K562 (cell line): ENCODE data around the gene SERPINF2. TPM values are rescaled to one million over a fixed set of nuclear protein-coding genes. Genes with fewer than 3 reads are reported as not detected.
A peak's percentile ranks its signal among the peaks of the same experiment; 100 is the strongest.
"Not testable (repeated sequence)": the region's sequence is repeated elsewhere in the genome, so short reads cannot be mapped to it uniquely, and the experiment has no call there.

Experiments
- ATAC-seq: fragments of 200-7000 bp; cut with Tn5 transposase; 3 replicates; pipeline ENCODE4 v1.9.1; 2020; ENCODE audit warnings: moderate library complexity
- BruUV-seq: library from RNA; stranded (reverse); fragments of 400-500 nt; replicated peaks from 2 replicates; lab custom pipeline; 2021; lab: Mats Ljungman, UMichigan
- CTCF ChIA-PET: fragments of 300-600 bp; formaldehyde crosslinking; extraction: SDS; loops from one replicate; lab custom pipeline; 2021; ENCODE audit warnings: low intra/inter-chr PET ratio; lab: Yijun Ruan, JAX
- POLR2A ChIA-PET: fragments of 300-600, 350-650 bp; sonication (Branson Sonifier 250); formaldehyde crosslinking; extraction: SDS; loops from one replicate; lab custom pipeline; 2021; ENCODE audit warnings: antibody characterized with exemption, inconsistent platforms; lab: Yijun Ruan, JAX
- DNase-seq, 4 experiments: peaks; one replicate each; pipeline versions ENCODE4 v3.0.0 to v3.0.0-alpha.2; 2011 to 2018; ENCODE audit warnings: low spot score in 3 of 4, mixed read lengths in 3 of 4; ENCODE audit errors: extremely low read depth in 1 of 4
- FAIRE-seq: peaks from 2 replicates; lab custom pipeline; 2011; peaks lifted over from hg19 to GRCh38; lab: Jason Lieb, UNC
- H2AFZ ChIP-seq: 2 replicates; pipeline ENCODE4 v1.6.0; 2011; ENCODE audit warnings: low read depth, low read length, control low read depth, inconsistent platforms
- H3K27ac ChIP-seq: fragments of 200-600 bp; 3 replicates; pipeline ENCODE4 v1.8.0; 2011; ENCODE audit warnings: low read depth, mild to moderate bottlenecking, control low read depth, inconsistent platforms, low read length, moderate library complexity, mixed read lengths; ENCODE audit errors: extremely low read depth
- H3K27me3 ChIP-seq, 2 experiments: fragments of 300-600 bp in 1 of 2; 2 replicates in 1 of 2; 3 replicates in 1 of 2; pipeline versions ENCODE4 v1.6.0 to v1.8.0; 2011; ENCODE audit warnings: inconsistent platforms in 2 of 2, low read length in 2 of 2, mild to moderate bottlenecking in 1 of 2, mixed read lengths in 1 of 2, moderate library complexity in 1 of 2; ENCODE audit not compliant: control insufficient read depth in 2 of 2, insufficient read depth in 2 of 2
- H3K36me3 ChIP-seq: fragments of 300-600 bp; 3 replicates; pipeline ENCODE4 v1.8.0; 2011; ENCODE audit warnings: mild to moderate bottlenecking, low read length, inconsistent platforms; ENCODE audit not compliant: control insufficient read depth, insufficient read depth
- H3K4me1 ChIP-seq, 2 experiments: fragments of 200-600 bp in 1 of 2; replicated peaks in 1 of 2; 2 replicates in 1 of 2; 3 replicates in 1 of 2; pipeline versions ENCODE4 v1.5.1 to v1.8.0; 2011; ENCODE audit warnings: inconsistent platforms in 2 of 2, low read length in 2 of 2, mild to moderate bottlenecking in 1 of 2, mixed read lengths in 1 of 2, moderate library complexity in 1 of 2; ENCODE audit not compliant: control insufficient read depth in 2 of 2, insufficient read depth in 2 of 2
- H3K4me2 ChIP-seq: 2 replicates; pipeline ENCODE4 v1.6.1; 2011; ENCODE audit warnings: low read length, control low read depth, inconsistent platforms, mixed read lengths; ENCODE audit not compliant: insufficient read depth
- H3K4me3 ChIP-seq: fragments of 200-600 bp; sonication (generic), shearing (Covaris generic); 2 replicates; pipeline ENCODE4 v1.5.1; 2016; ENCODE audit warnings: control low read depth, inconsistent platforms
- H3K79me2 ChIP-seq: fragments of 200-600 bp; 3 replicates; pipeline ENCODE4 v1.8.0; 2011; ENCODE audit warnings: low read length, inconsistent platforms; ENCODE audit not compliant: control insufficient read depth, insufficient read depth
- H3K9ac ChIP-seq, 2 experiments: 2 replicates each; pipeline versions ENCODE4 v1.6.0 to v1.6.1; 2011; ENCODE audit warnings: low read depth in 2 of 2, low read length in 2 of 2, control low read depth in 1 of 2, inconsistent platforms in 1 of 2, mild to moderate bottlenecking in 1 of 2, mixed read lengths in 1 of 2; ENCODE audit not compliant: insufficient read depth in 1 of 2
- H3K9me1 ChIP-seq: one replicate; pipeline ENCODE4 v1.6.0; 2011; ENCODE audit warnings: inconsistent platforms, mild to moderate bottlenecking, low read length, moderate library complexity; ENCODE audit not compliant: control insufficient read depth, insufficient read depth
- H3K9me3 ChIP-seq: replicated peaks from 2 replicates; pipeline ENCODE4 v1.5.1; 2011; ENCODE audit warnings: low read depth, low read length, inconsistent platforms; ENCODE audit not compliant: control insufficient read depth, insufficient read depth
- H4K20me1 ChIP-seq: replicated peaks from 2 replicates; pipeline ENCODE4 v1.6.1; 2011; ENCODE audit warnings: low read length, inconsistent platforms, mixed read lengths; ENCODE audit not compliant: control insufficient read depth, insufficient read depth
- AFF4 ChIP-seq: sonication (generic); formaldehyde crosslinking; IDR thresholded peaks from 2 replicates; pipeline ENCODE4 v1.8.0; 2023; ENCODE audit warnings: mild to moderate bottlenecking, missing genetic modification reagents
- ARID3B ChIP-seq: fragments of 250-450 bp; sonication (Bioruptor Pico); IDR thresholded peaks from 2 replicates; pipeline ENCODE4 v1.4.0; 2020; ENCODE audit warnings: borderline replicate concordance
- CBFA2T2 ChIP-seq: fragments of 450-650 bp; conservative IDR thresholded peaks from 2 replicates; pipeline ENCODE4 v1.6.1; 2017; ENCODE audit warnings: mild to moderate bottlenecking
- EGR1 ChIP-seq: fragments of 450-650 bp; conservative IDR thresholded peaks from 2 replicates; pipeline ENCODE4 v1.6.1; 2017; ENCODE audit warnings: mild to moderate bottlenecking
- HEY1 ChIP-seq: fragments of 250-450 bp; sonication (Bioruptor Pico); IDR thresholded peaks from 2 replicates; pipeline ENCODE4 v1.5.0; 2020; ENCODE audit warnings: mild to moderate bottlenecking, moderate library complexity, borderline replicate concordance
- MYNN ChIP-seq, 2 experiments: sonication (generic); formaldehyde crosslinking in 1 of 2; IDR thresholded peaks; 2 replicates each; pipeline versions ENCODE4 v1.5.0 to v1.6.1; 2016 to 2020; ENCODE audit warnings: antibody characterized with exemption in 1 of 2, missing genetic modification reagents in 1 of 2
- NR2C1 ChIP-seq, 2 experiments: fragments of 450-650 bp; IDR thresholded peaks; 2 replicates each; pipeline ENCODE4 v1.6.1; 2017; ENCODE audit warnings: mild to moderate bottlenecking in 2 of 2, antibody characterized with exemption in 1 of 2, inconsistent platforms in 1 of 2, missing compliant biosample characterization in 1 of 2, missing genetic modification characterization in 1 of 2
- RBM14 ChIP-seq: fragments of 200-400 bp; formaldehyde crosslinking; IDR thresholded peaks from 2 replicates; pipeline ENCODE4 v1.6.1; 2018; ENCODE audit warnings: low read depth, mild to moderate bottlenecking, low read length, moderate library complexity, borderline replicate concordance; ENCODE audit not compliant: insufficient read depth
- WGBS: fragments of 100-300 bp; shearing (Covaris generic); methylation state at CpG from one replicate; pipeline ENCODE4 v1.1.6; 2016; ENCODE audit warnings: low coverage, mixed read lengths; ENCODE audit not compliant: insufficient coverage; ENCODE audit errors: missing lambda C conversion rate; 5-methylcytosine and 5-hydroxymethylcytosine counted together
- in situ Hi-C: fragments of 300-500 bp; cut with MboI; formaldehyde crosslinking; loops from 4 replicates; pipeline ENCODE4 v1.15.0; 2018; ENCODE audit warnings: inconsistent platforms, mixed read lengths
- intact Hi-C: fragments of 100-400 bp; cut with micrococcal nuclease; formaldehyde crosslinking; loops from 2 replicates; pipeline ENCODE4 v1.14.2; 2022
- polyA plus RNA-seq, 8 experiments: library from polyadenylated mRNA; depleted of rRNA in 4 of 8; stranded (reverse) in 5 of 8; unstranded in 3 of 8; fragments of >200 nt; fragmentation: Nextera tagmentation in 2 of 8; fragmentation: Illumina TruSeq in 1 of 8; extraction: Ambion mirVana in 2 of 8; extraction: Trizol in 1 of 8; gene quantifications; 2 replicates each; pipeline versions ENCODE4 v1.2.1 to v1.2.3, GENCODE V29; 2011 to 2014; ENCODE audit warnings: inconsistent platforms in 1 of 8, missing spikeins in 1 of 8
- total RNA-seq, 7 experiments: library from RNA; depleted of rRNA in 6 of 7; stranded (reverse); fragments of >200 nt in 6 of 7; fragmentation: Illumina TruSeq in 2 of 7; extraction: Trizol in 2 of 7; gene quantifications; 2 replicates each; pipeline versions ENCODE4 v1.2.1 to v1.2.3, GENCODE V29; 2011 to 2021; ENCODE audit warnings: low replicate concordance in 1 of 7

Gene SERPINF2
- total and polyA plus RNA-seq, 9 of the 15 experiments (the other 6 are each of a cell fraction or from before 2014, with no cell fraction given), result 0.22 TPM; not detected in 8

- FAIRE-seq, BruUV-seq, intact Hi-C loops, H3K9me3 ChIP-seq, H2AFZ ChIP-seq, H3K9ac ChIP-seq, H3K9me1 ChIP-seq, CTCF ChIA-PET, H4K20me1 ChIP-seq, in situ Hi-C loops, DNase-seq, H3K27ac ChIP-seq, H3K27me3 ChIP-seq, ATAC-seq, H3K4me3 ChIP-seq, H3K4me2 ChIP-seq: not testable (repeated sequence)
- POLR2A ChIA-PET, result interaction anchor here (0.6 kb wide), 1 partner anchor 22 kb away, joined by 3 read pairs; no protein-coding TSS in a partner anchor
- peaks cover 35 to 60% of the 10 kb centered on the region in 2 experiments for H3K4me1 ChIP-seq
- H3K36me3 ChIP-seq, result peaks cover 24% of the 10 kb centered on the region; the same call in 2 of the 3 replicates
- peak; percentile 38; the same call in 1 of the 2 replicates for TF ChIP-seq EGR1
- 82% methylated on average over 6 of the region's 10 CpGs for whole genome bisulfite sequencing
- peaks cover 22% of the 10 kb centered on the region for H3K79me2 ChIP-seq
These were observed 33.8 kb upstream of the SERPINF2 start for GRCh38 chr17:1708791-1709346.

- BruUV-seq, result no TSS peak
- H3K4me1 ChIP-seq, result peaks cover 36 to 63% of the 10 kb centered on the region in 2 experiments
- POLR2A ChIA-PET, result no interaction called here
- FAIRE-seq (no peak), ATAC-seq (no peak), DNase-seq (no peak)
- peak overlapping the region in 1 of 2 experiments; percentile 92; a peak in 1 of 4 replicates for H3K9ac ChIP-seq
- WGBS, result 61% methylated on average over 5 of the region's 16 CpGs
- no peak overlapping the region for H3K27ac ChIP-seq
- in situ Hi-C loops (no loop called here), intact Hi-C loops (no loop called here)
- H3K36me3 ChIP-seq, result peaks cover 25% of the 10 kb centered on the region; the same call in 2 of the 3 replicates
- no peaks in the 10 kb centered on the region for H3K9me3 ChIP-seq
- no peaks in the 10 kb centered on the region for H4K20me1 ChIP-seq
- H3K4me3 ChIP-seq, result peak overlapping the region; percentile 53
- H3K79me2 ChIP-seq, result peaks cover 28% of the 10 kb centered on the region
- CTCF ChIA-PET, result no interaction called here
- H2AFZ ChIP-seq, result no peak overlapping the region
- H3K9me1 ChIP-seq, result no peaks in the 10 kb centered on the region
- no peaks in the 10 kb centered on the region for H3K27me3 ChIP-seq
- H3K4me2 ChIP-seq, result no peak overlapping the region
- TF ChIP-seq MYNN (IDR thresholded peaks at IDR 0.05) (no peak), MYNN (CRISPR knock-in tag; IDR thresholded peaks at IDR 0.05) (no peak), AFF4 (CRISPR knock-in tag) (no peak), NR2C1 (IDR thresholded peaks at IDR 0.05) (no peak), NR2C1 (tag; IDR thresholded peaks at IDR 0.05) (no peak), RBM14 (no peak), HEY1 (CRISPR knock-in tag) (no peak), CBFA2T2 (no peak), ARID3B (CRISPR knock-in tag) (no peak)
These were observed 33.2 kb upstream of the SERPINF2 start for GRCh38 chr17:1709403-1709951.
